ENCODE data around the gene IGFBP4.

IGFBP4 gene

GRCh38 chr17:40471846-40472732 lies 28.8 kb downstream of the IGFBP4 start:
- DNase-seq (ENCODE audit: low read depth): no peak

DNA sequence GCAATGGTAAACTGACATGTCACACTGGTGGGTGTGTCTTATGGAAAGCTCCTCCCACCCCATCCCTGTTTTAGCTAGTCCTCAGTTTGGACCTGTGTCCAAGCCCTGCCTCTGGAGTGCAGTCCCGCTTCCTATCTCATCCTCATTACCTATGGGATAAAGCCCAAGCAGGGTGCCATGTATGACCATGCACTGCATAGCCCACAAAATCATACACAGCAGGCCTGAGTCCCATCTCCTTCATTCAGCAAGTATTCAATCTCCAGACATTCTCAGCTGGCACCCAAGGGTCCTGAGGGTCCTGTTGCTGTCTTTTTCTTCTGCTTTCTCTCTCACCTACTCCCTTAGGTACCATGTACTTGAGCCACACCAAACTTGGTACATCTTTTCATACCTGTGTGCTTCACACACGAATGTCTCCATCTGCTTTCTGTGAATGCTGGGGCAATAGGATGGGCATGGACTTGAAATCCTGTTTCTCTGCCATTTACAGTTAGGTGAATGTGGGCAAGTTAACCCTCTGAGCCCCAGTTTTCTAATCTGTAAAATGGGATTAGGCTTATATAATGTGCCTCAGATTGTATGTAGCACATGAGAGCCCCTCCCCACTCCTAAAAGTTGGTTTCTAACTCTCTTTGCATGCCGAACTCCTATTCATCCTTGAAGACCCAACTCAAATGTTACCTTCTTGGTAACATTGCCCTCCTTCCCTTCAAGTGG lies 29.6 kb downstream of the IGFBP4 start:
- DNase-seq (ENCODE audit: low read depth): no peak

DNA sequence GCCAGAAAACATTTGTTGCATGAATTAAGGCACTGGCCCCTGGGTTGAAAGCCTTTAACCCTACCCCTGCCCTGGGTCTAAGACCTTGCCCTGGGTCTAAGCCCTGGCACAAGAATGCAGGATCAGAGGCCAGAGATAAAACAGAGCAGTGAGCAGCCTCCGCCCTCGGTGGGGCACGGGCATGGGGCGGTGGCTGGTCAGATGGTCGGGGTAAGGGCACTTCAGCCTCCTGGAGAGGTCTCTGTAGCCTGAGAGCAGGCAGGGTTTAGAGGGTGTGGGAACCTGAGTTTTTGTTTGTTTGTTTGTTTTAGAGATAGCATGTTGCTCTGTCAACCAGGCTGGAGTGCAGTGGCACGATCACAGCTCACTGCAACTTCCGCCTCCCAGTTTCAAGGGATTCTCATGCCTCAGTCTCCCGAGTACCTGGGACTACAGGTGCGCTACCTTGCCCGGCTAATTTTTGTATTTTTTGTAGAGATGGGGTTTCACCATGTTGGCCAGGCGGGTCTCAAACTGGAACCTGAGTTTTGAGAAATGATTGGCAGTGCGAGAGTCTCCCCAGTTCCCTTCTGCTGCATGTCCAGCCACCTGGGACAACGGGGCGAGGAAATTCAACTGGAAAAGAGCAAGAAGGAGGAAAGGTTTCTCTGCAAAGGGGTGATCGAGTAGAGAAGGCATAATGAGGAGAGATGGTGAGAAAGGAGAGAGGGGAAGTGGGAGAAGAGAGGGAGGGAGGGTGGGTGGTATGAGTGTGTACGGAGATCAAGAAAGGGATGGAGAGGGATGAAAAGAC lies 30.5 kb downstream of the IGFBP4 start:
- no peak for DNase-seq (ENCODE audit: low read depth)

DNA sequence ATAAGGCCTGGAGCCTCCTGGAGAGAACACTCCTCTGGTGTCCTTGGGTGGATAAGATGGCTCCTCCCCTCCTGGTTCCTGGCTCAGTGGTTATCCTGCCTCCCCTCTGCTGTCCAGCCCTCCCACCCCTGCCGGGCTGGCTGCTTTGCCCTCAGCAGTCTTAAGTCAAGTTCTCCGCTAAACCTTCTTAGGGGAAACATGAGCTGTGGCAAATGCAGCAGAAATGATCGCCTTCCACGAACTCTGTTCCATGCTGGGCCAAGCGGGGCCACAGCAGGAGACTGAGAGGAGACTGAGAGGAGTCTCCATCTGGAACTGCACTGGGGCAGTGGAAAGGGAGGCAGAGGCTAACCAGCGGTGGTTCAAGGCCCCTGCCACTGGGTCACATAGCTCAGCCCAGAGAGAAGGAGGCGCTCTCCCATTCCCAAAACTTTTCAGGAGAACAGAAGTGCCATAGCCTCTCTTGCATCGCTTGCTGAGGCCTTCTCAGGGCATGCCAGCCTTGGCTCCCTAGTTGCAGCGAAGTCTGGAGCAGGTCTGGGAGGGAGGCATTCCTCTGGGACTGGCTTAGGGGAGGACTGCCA lies 31.3 kb downstream of the IGFBP4 start:
- DNase-seq (ENCODE audit: low read depth): no peak

DNA sequence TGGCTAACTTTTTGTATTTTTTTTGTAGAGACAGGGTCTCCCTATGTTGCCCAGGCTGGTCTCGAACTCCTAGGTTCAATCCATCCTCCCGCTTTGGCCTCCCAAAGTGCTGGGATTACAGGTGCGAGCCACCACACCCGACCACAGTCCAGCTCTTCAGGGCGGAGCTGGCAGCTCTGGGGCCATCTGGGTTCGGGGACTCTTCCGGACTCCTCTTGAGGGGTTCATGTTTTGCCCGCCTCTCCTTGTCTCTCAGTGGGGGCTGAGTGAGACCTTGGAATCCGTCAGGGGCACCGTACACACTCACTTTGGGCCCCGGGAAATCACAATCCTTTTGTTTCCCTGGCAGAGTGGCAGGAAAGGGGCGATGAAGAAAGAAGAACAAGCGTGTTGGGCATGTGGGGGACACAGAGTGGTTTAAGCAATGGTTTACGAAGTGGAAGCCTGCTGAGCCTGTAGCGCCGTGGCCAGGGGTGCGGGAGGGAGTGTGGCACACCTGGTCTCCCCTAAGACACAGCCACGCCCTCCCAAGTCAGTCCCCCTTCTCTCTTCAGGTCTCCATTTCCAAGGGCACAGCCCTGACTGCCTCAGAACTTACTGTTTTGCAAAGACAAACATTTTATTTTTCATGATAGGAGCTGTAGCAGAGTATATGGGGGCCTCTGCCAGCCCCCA lies 32.1 kb downstream of the IGFBP4 start:
- DNase-seq (ENCODE audit: low read depth): no peak

DNA sequence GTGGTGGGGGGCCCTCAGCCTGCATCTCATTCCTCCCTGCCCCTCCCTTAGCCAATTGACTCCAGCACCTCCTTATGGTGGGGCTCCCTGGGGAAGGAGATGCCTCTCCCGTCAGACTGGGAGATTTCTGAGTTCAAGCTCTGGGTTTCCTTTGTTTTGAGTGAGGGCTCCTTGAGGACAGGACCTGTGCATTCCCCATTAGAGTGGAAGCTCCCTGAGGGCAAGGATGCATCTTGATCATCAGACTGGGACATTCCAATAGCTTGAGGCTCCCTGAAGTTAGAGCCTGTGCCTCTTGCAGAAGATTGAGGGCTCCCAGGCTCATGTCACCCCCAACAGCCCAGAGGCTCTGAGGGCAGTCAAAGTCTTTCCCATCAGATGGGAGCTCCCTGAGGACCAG lies 34.5 kb downstream of the IGFBP4 start:
- no peak for DNase-seq (ENCODE audit: low read depth)

DNA sequence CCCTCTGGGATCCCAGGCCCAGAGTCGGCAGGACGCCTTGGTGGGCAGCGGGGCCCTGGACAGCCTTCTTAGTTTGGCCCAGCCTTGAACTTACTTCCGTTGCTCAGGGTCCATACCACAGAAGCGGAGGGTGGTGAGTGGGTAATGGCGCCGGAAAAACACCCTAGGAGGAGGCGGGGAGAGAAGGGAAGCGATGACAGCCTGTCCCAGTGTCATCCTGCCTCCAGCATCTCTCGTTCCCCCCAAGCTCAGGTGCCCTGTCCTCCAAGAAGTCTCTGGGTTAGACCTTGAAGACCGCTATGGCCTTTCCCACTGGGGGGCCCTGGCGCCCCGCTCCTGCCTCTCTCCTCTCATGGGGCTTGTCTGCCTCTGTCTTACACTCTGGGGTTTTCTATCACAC lies 35.2 kb downstream of the IGFBP4 start:
- no peak for DNase-seq (ENCODE audit: low read depth)

GRCh38 chr17:40479754-40480480 lies 36.7 kb downstream of the IGFBP4 start:
- no peak for DNase-seq (ENCODE audit: low read depth)

DNA sequence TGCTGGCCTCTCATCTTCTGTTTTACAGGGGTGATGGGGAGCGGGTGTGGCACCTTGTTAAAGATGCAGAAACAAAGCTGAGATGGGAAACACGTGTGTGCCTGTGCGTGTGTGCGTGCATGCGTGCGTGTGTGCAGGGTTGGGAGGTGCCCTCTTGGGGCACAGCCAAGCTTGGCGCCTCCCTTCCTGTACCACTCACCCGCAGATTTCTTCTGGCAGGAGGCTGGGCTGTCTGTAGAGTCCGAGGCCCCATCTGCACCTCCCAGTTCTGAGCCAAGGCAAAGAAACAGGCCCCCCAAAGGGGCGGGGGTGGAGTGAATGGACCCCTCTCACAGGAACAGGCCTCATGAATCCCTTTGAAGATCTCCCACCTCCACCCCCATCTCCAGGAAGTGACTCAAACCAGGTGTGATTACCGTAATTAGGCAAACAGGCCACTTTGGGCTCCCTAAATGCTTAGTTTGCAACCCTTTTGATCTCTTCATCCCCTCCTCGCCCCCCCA lies 37.3 kb downstream of the IGFBP4 start:
- DNase-seq (ENCODE audit: low read depth): no peak

GRCh38 chr17:40481106-40481505 lies 37.9 kb downstream of the IGFBP4 start:
- no peak for DNase-seq (ENCODE audit: low read depth)

GRCh38 chr17:40482722-40483121 lies 39.5 kb downstream of the IGFBP4 start:
- no peak for DNase-seq (ENCODE audit: low read depth)

GRCh38 chr17:40483679-40484078 lies 40.4 kb downstream of the IGFBP4 start:
- no peak for DNase-seq (ENCODE audit: low read depth)

- DNase-seq (ENCODE audit: low read depth): no peak
These were observed 41.2 kb downstream of the IGFBP4 start for GRCh38 chr17:40484285-40484972.

DNA sequence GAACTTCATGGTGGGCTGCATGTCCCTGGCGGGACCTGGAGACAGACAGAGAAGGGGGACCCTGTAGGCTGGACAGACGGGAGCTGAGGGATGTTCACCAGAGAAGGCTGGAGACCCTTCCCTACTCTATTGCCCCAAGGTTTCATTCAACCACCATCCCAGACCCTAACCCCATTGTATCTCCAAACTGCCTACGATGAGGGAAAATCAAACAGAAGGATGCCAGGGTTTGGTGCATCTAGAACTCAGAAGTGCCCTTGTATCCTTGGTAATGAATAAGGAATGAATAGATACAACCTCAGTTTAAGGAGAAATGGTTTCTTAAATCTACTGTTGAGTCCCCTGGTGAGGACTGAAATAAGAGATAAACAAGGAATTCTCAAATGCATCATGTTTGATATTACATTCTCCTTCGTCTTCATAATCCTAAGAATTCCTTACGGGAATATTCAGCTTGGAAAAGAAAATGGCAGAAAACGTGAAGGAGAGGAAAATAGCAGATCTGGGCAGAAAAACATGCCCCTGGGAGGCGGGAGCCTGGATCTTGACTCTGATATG lies 41.8 kb downstream of the IGFBP4 start:
- no peak for DNase-seq (ENCODE audit: low read depth)

- peak; percentile 96 for DNase-seq (ENCODE audit: low read depth)
These were observed 42.7 kb downstream of the IGFBP4 start for GRCh38 chr17:40485851-40486521.

DNA sequence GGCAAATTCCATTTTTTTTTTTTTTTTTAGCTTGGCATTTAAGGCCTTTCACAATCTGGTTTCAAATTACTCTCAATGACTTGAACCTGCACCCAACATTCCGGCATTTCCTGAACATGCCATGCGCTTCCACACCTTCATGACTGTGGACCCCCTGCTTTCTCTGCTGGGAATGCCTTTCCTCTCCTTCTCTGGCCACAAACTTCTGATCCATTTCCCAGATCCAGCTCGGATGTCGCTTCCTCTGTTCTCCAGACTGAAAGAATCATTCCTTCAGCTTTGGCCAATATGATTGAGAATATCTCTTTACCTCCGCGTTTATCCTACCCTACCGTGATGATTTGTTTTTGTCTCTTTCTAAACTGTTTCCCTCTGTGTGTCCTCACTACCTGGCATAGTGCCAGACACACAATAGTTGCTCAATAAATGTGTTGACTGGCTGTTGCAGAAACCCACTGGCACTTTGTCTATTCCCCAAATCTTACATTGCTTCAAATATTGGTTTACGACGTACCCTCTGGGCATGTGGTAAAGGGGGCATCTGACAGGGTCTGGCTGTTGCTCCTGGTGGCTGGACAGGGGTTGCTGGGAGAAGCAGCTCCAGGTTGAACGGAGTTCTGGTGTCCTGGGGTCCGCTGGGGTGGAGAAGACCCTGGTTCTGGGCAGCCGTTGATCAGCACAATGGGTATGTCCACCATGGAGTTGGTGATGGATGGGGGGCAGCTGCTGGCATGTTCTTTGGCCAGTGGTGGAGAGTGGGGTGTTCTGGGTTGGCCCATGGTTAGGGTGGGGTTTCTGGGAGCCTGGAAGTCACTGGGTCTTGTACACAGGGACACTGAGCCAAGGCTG lies 43.5 kb downstream of the IGFBP4 start:
- peak; percentile 64 for DNase-seq (ENCODE audit: low read depth)

DNA sequence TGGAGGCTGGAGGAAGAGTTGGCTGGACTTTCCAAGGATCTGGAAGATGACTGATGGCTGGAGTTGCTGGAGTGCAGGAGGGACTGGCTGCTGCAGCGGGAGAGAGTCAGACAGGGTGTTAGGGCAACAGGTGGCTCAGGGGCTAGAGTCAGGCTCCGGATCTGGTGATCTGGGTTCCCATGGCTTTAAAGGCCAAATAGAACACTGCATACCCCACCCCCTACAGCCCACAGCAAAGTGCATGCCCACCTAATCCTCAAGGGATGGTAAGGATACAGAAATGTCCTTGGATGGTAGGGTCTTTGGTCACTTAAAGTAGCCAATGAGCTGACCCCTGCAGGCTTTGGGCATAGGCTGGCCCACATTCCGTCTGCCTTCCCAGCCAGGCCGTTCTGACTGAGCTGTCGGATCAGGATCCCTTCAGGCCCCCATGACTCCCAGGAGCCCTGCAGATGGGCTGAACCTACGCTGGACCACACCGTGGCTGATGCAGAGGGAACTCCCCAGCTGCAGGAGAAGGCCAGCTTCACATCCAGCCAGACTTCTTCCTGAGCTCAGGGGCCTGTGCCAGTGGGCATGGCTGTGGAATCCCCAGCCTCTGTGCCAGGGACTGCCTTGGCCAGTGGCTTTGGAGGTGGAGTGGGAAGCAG lies 44.2 kb downstream of the IGFBP4 start:
- no peak for DNase-seq (ENCODE audit: low read depth)
